Astrocyte of the cerebellum (primary cell): Measurements from ENCODE around the gene RPLP2.

Experiments used
- DNase-seq: peaks from one replicate; pipeline ENCODE4 v3.0.0-alpha.2; 2011; ENCODE audit warnings: low read depth
- H3K4me3 ChIP-seq: 2 replicates; pipeline ENCODE4 v1.5.1; 2011; ENCODE audit warnings: mild to moderate bottlenecking, low read depth, low read length, moderate library complexity
- CTCF ChIP-seq: IDR thresholded peaks from 2 replicates; pipeline ENCODE4 v1.5.1; 2012; ENCODE audit warnings: low read length, low read depth, moderate library complexity, mild to moderate bottlenecking; ENCODE audit errors: missing control alignments
- in situ Hi-C: cut with HindIII; loops from 2 replicates; pipeline ENCODE4 v1.10.0; 2017; ENCODE audit warnings: low sequenced_read_pairs

RPLP2 gene

DNA sequence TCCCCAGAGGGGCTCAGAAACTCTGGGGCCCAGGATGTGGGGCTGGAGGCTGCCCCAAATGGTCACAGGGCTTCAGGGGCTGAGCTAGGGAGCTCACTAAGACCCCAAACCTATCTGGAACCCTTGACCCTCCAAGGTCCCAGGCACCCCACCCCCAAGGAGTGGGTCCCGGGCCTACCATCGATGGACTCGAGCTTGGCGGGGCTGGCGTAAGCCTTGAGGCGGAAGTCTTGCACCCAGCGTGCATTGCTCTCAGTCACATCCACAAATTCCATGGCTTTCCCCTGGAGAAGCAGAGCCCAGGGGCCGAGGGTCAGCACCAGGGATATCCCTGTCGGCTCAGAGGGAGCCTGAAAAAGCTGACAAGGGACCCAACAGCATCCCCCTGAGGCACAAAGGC lies 35.9 kb upstream of the RPLP2 start:
- no peak for TF ChIP-seq CTCF
- no peak overlapping the region for H3K4me3 ChIP-seq
- no peak for DNase-seq
- in situ Hi-C loops: loop anchor here (25.0 kb wide), 1 partner anchor 112 kb away; no protein-coding TSS in a partner anchor

GRCh38 chr11:774873-775592 lies 34.7 kb upstream of the RPLP2 start:
- in situ Hi-C loops: loop anchor here (25.0 kb wide), 1 partner anchor 113 kb away; no protein-coding TSS in a partner anchor
- peak overlapping the region; percentile 86 for H3K4me3 ChIP-seq
- no peak for DNase-seq
- no peak for TF ChIP-seq CTCF

- in situ Hi-C loops: no loop called here
- peak overlapping the region; percentile 86 for H3K4me3 ChIP-seq
Measured at GRCh38 chr11:776263-776560, 33.6 kb upstream of the RPLP2 start.

GRCh38 chr11:776561-777287 lies 33.0 kb upstream of the RPLP2 start:
- TF ChIP-seq CTCF: no peak
- H3K4me3 ChIP-seq: peak overlapping the region; percentile 86
- in situ Hi-C loops: no loop called here
- DNase-seq: no peak

More at GRCh38 chr11:776263-776560, 33.6 kb upstream of the RPLP2 start:
- no peak for DNase-seq
- TF ChIP-seq CTCF: no peak

DNA sequence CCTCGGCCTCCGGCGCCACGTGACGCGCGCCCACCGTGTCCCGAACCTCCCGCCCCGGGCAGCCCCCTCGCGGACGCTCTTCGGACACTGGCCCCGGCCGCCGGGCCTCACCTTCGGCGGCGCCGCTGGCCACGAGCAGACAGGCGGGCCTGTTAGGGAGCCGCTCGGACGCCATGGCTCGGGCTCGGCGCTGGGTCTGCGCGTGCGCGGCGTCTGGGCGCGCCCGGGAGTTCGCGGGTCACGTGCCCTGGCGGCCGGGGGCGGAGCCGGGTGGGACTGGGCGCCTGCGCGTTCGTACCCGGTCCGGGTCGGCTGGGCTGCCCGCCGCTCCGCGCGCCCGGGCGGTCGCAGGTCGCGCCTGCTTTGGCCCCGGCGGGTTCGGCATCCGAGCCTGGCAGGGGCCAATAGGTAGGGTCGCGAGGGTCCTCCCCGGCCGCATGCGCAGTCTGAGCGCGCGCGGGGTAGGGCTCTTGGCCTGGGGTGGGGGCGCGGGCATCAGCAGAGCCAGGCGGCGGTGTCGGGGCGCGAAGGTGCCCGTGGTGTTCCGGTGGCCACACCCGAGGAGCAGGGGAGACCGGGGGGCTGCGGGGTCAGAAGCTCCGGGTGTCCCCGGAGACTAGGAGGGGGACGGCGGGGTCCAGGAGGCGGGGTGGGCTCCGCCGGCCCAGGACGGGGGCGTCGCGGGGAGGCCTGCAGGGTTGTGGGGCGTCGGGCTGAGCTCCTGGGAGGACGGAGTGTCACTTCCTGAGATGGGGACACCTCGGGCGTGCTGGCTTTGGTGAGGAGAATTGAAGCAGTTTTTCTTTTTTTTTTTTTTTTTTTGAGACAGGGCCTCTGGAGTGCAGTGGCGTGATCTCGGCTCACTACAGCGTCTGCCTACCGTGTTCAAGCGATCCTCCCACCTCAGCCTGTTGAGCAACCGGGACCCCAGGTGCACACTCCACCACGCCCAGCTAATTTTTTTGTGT lies 32.2 kb upstream of the RPLP2 start, which contains the start of gene GATD1:
Gene GATD1 (minus strand): TSS at position 200 of the 968 bp plus-strand sequence. CDS start 25 bp downstream, at position 175.
- no peak for DNase-seq
- H3K4me3 ChIP-seq: peak within 1 kb of the TSS; percentile 86
- no peak for TF ChIP-seq CTCF
- in situ Hi-C loops: no loop called here
